Adrenal gland (tissue), 12 donors: ENCODE measurements around the gene LRRC30. TPM values are rescaled to one million over a fixed set of nuclear protein-coding genes. Genes with fewer than 3 reads are reported as not detected.
A peak's percentile ranks its signal among the peaks of the same experiment; 100 is the strongest.

ENCODE experiments used
- DNase-seq, 7 donors: peaks; one replicate each; pipeline ENCODE4 v3.0.0-alpha.2; 2019 to 2020
- H3K27ac ChIP-seq, 5 donors: fragments of 200-600 bp; sonication (generic) in 4 of 5; 1 replicate in 3 of 5; 2 replicates in 2 of 5; pipeline versions ENCODE4 v1.5.1 to v1.8.0; 2016 to 2020; ENCODE audit warnings: mild to moderate bottlenecking in 1 of 5
- H3K27me3 ChIP-seq: fragments of 200-600 bp; 2 replicates; pipeline ENCODE4 v1.8.0; 2021
- H3K36me3 ChIP-seq, 2 donors: fragments of 200-600 bp; replicated peaks in 1 of 2; 1 replicate in 1 of 2; 2 replicates in 1 of 2; pipeline versions ENCODE4 v1.5.1 to v1.8.0; 2018 to 2022
- H3K4me1 ChIP-seq, 2 donors: fragments of 200-600 bp; replicated peaks in 1 of 2; 1 replicate in 1 of 2; 2 replicates in 1 of 2; pipeline versions ENCODE4 v1.5.1 to v1.8.0; 2018 to 2021
- H3K4me3 ChIP-seq, 4 donors: fragments of 200-600 bp; sonication (generic) in 3 of 4; one replicate each; pipeline ENCODE4 v1.5.1; 2016 to 2018
- H3K9me3 ChIP-seq, 3 donors: fragments of 200-600 bp; sonication (generic) in 1 of 3; replicated peaks in 1 of 3; 1 replicate in 2 of 3; 2 replicates in 1 of 3; pipeline versions ENCODE4 v1.5.1 to v1.8.0; 2016 to 2021
- CTCF ChIP-seq, 6 experiments: fragments of 450-650 bp in 4 of 6; fragments of 200-600 bp in 2 of 6; sonication (generic) in 1 of 6; IDR thresholded peaks; 1 replicate in 5 of 6; 2 replicates in 1 of 6; pipeline versions ENCODE4 v1.5.1 to v1.8.0; 2016 to 2021; ENCODE audit warnings: antibody characterized with exemption in 6 of 6, mild to moderate bottlenecking in 2 of 6, moderate library complexity in 1 of 6
- POLR2A ChIP-seq, 2 donors: fragments of 450-650 bp; IDR thresholded peaks; one replicate each; pipeline ENCODE4 v1.6.1; 2017; ENCODE audit warnings: antibody characterized with exemption in 2 of 2, mild to moderate bottlenecking in 2 of 2, moderate library complexity in 1 of 2
- WGBS, 4 donors: extraction: QIAGEN DNeasy Blood & Tissue Kit in 2 of 4; methylation state at CpG; one replicate each; pipeline versions ENCODE4 v1.1.5 to v1.1.7; 2013 to 2017; 5-methylcytosine and 5-hydroxymethylcytosine counted together
- intact Hi-C, 2 donors: fragments of 100-400 bp; cut with DNase I; formaldehyde crosslinking; loops; one replicate each; pipeline versions ENCODE4 v1.14.1 to v1.15.0; 2022 to 2023
- polyA plus RNA-seq, 3 donors: library from polyadenylated mRNA; stranded (reverse); fragments of 200-250 nt in 2 of 3; fragments of 350-450 nt in 1 of 3; fragmentation: Illumina TruSeq in 1 of 3; extraction: RNeasy Lipid Tissue Mini Kit (QIAGEN cat#74804) in 1 of 3; gene quantifications; one replicate each; pipeline ENCODE4 v1.2.3, GENCODE V29; 2013 to 2014
- total RNA-seq, 9 donors: library from RNA; depleted of rRNA in 4 of 9; stranded (reverse); fragments of >200 nt in 4 of 9; fragments of 120-200 nt in 1 of 9; fragmentation: NEBNext Ultra II Directional in 1 of 9; extraction: Animal tissue kit (Norgen Biotek cat#: 25700) in 1 of 9; gene quantifications; one replicate each; pipeline versions ENCODE4 v1.1.0 to v1.2.4, GENCODE V29; 2013 to 2023
- donor health status: healthy with polysubstance abuse.
- donor health status: Bipolar disorder and iron deficiency.
- donor health status: DM: yes; HTN: yes; CAD: no.
- donor health status: DM: no; HTN: no; CAD: no.
- donor health status: DM: no; HTN: no; CAD: no.
- donor health status: DM: yes; HTN: yes; CAD: no.

The LRRC30 gene
- total and polyA plus RNA-seq, 12 donors = not detected

- no peaks in the 10 kb centered on the region for H3K4me1 ChIP-seq
- H3K27ac ChIP-seq = no peak overlapping the region
Measured at GRCh38 chr18:7257426-7257740, 26.5 kb downstream of the LRRC30 start.

GRCh38 chr18:7259475-7259874 is 28.6 kb downstream of the LRRC30 start:
- H3K4me3 ChIP-seq = no peak overlapping the region
- TF ChIP-seq CTCF (IDR thresholded peaks at IDR 0.05) = no peak
- TF ChIP-seq POLR2A (IDR thresholded peaks at IDR 0.05) = no peak
- intact Hi-C loops = no loop called here
- WGBS, 4 donors = 49 to 66% (median 61%) methylated on average over 6 of the region's 6 CpGs
- no peaks in the 10 kb centered on the region for H3K9me3 ChIP-seq
- no peaks in the 10 kb centered on the region for H3K4me1 ChIP-seq
- no peaks in the 10 kb centered on the region for H3K36me3 ChIP-seq
- no peak overlapping the region for H3K27ac ChIP-seq
- no peaks in the 10 kb centered on the region for H3K27me3 ChIP-seq
- DNase-seq = peak in 2 of 7 donors; percentile 10 to 24

More at GRCh38 chr18:7257426-7257740, 26.5 kb downstream of the LRRC30 start:
- no peaks in the 10 kb centered on the region for H3K9me3 ChIP-seq
- intact Hi-C loops = no loop called here
- no peaks in the 10 kb centered on the region for H3K36me3 ChIP-seq
- H3K27me3 ChIP-seq = no peaks in the 10 kb centered on the region
- TF ChIP-seq CTCF (IDR thresholded peaks at IDR 0.05) (no peak), POLR2A (IDR thresholded peaks at IDR 0.05) (no peak)
- no peak for DNase-seq
- H3K4me3 ChIP-seq = no peak overlapping the region
- WGBS, 4 donors = 69 to 84% (median 73%) methylated on average over 3 of the region's 3 CpGs

DNA sequence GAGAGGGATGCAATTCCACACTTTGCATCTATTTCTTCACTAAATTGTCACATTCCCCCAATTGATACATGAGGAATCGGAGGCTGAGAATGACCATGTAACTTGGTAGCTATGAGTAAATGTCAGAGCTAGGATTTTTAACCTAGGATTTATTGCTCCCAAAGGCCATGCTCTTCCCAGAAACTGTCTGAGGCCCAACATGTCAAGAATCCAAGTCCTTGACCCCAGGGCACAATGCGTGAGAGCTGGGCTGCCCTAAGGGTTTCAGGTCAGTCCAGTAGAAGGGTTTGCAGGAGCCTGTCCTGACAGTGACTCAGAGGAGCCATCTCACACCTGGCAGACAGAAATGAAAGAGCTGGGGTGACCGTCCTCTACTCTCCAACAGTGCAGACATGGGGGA is 30.3 kb downstream of the LRRC30 start:
- Histone ChIP-seq H3K27me3 (no peaks in the 10 kb centered on the region), H3K4me3 (no peak overlapping the region), H3K4me1 (no peaks in the 10 kb centered on the region), H3K9me3 (no peaks in the 10 kb centered on the region), H3K27ac (no peak overlapping the region), H3K36me3 (no peaks in the 10 kb centered on the region)
- TF ChIP-seq CTCF (IDR thresholded peaks at IDR 0.05) (no peak), POLR2A (IDR thresholded peaks at IDR 0.05) (no peak)
- DNase-seq = no peak
- WGBS, 4 donors = 77 to 92% (median 82%) methylated on average over 1 to 3 of the region's 3 CpGs
- intact Hi-C loops = no loop called here

GRCh38 chr18:7267973-7268372 is 37.1 kb downstream of the LRRC30 start:
- intact Hi-C loops = no loop called here
- peaks cover 7 to 8% of the 10 kb centered on the region in 2 donors for H3K4me1 ChIP-seq
- TF ChIP-seq POLR2A (IDR thresholded peaks at IDR 0.05) (no peak), CTCF (IDR thresholded peaks at IDR 0.05) (no peak)
- H3K27ac ChIP-seq = no peak overlapping the region
- WGBS, 4 donors = 80 to 89% (median 83%) methylated on average over 3 of the region's 3 CpGs
- no peaks in the 10 kb centered on the region for H3K27me3 ChIP-seq
- DNase-seq = no peak
- no peak overlapping the region for H3K4me3 ChIP-seq
- H3K36me3 ChIP-seq = no peaks in the 10 kb centered on the region
- no peaks in the 10 kb centered on the region for H3K9me3 ChIP-seq
